ENCODE results near the gene GALNT6. TPM values are rescaled to one million over a fixed set of nuclear protein-coding genes. Genes with fewer than 3 reads are reported as not detected.

Gene GALNT6
- total RNA-seq, 2 donors from 2014 or later: 1.3 to 2.8 TPM

- Histone ChIP-seq H3K9me3 (no peaks in the 10 kb centered on the region), H3K4me1 (no peaks in the 10 kb centered on the region), H3K27me3 (no peaks in the 10 kb centered on the region), H3K4me3 (no peak overlapping the region), H3K36me3 (no peaks in the 10 kb centered on the region), H3K27ac (no peak overlapping the region)
- DNase-seq (ENCODE audit: low spot score): no peak
- TF ChIP-seq CTCF (IDR thresholded peaks at IDR 0.05): no peak
These were observed 30.9 kb downstream of the GALNT6 start for GRCh38 chr12:51360315-51360714.

DNA sequence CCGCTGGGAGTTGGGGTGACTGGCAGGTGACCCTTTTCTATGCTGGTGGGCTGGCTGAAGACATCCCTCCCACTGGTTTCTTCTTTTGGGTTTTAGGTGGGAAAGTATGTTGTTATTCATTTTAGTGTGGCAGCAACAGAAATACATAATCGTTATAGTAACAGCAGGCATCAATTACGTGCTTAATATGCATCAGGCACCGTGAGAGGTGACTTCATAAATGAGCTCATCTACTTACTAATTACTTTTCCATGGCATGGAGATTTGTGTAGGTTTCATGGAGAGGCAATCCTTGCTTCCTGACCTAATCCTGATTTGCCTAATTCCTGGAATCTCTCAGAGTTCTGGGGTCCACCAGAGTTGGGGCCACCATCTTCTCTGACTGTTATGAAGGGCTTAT lies 31.4 kb downstream of the GALNT6 start:
- H3K36me3 ChIP-seq: no peaks in the 10 kb centered on the region
- no peak overlapping the region for H3K27ac ChIP-seq
- no peak for TF ChIP-seq CTCF (IDR thresholded peaks at IDR 0.05)
- DNase-seq (ENCODE audit: low spot score): no peak
- H3K27me3 ChIP-seq: no peaks in the 10 kb centered on the region
- H3K9me3 ChIP-seq: no peaks in the 10 kb centered on the region
- H3K4me1 ChIP-seq: no peaks in the 10 kb centered on the region
- no peak overlapping the region for H3K4me3 ChIP-seq

GRCh38 chr12:51358496-51358895 lies 32.7 kb downstream of the GALNT6 start:
- H3K36me3 ChIP-seq: no peaks in the 10 kb centered on the region
- H3K4me3 ChIP-seq: no peak overlapping the region
- no peak for TF ChIP-seq CTCF (IDR thresholded peaks at IDR 0.05)
- H3K27ac ChIP-seq: no peak overlapping the region
- H3K4me1 ChIP-seq: no peaks in the 10 kb centered on the region
- no peaks in the 10 kb centered on the region for H3K27me3 ChIP-seq
- DNase-seq (ENCODE audit: low spot score): no peak
- no peaks in the 10 kb centered on the region for H3K9me3 ChIP-seq

GRCh38 chr12:51357374-51358047 lies 33.7 kb downstream of the GALNT6 start:
- Histone ChIP-seq H3K9me3 (no peaks in the 10 kb centered on the region), H3K4me3 (no peak overlapping the region), H3K27ac (no peak overlapping the region), H3K36me3 (no peaks in the 10 kb centered on the region), H3K27me3 (no peaks in the 10 kb centered on the region), H3K4me1 (no peaks in the 10 kb centered on the region)
- no peak for DNase-seq (ENCODE audit: low spot score)
- no peak for TF ChIP-seq CTCF (IDR thresholded peaks at IDR 0.05)

GRCh38 chr12:51351913-51352532 lies 39.2 kb downstream of the GALNT6 start:
- no peaks in the 10 kb centered on the region for H3K27me3 ChIP-seq
- no peaks in the 10 kb centered on the region for H3K9me3 ChIP-seq
- H3K36me3 ChIP-seq: no peaks in the 10 kb centered on the region
- H3K4me1 ChIP-seq: no peaks in the 10 kb centered on the region
- no peak for DNase-seq (ENCODE audit: low spot score)
- TF ChIP-seq CTCF (IDR thresholded peaks at IDR 0.05): peak; percentile 13 to 63
- no peak overlapping the region for H3K27ac ChIP-seq
- no peak overlapping the region for H3K4me3 ChIP-seq
